ENCODE data around the gene PGLYRP2.

PGLYRP2 gene

DNA sequence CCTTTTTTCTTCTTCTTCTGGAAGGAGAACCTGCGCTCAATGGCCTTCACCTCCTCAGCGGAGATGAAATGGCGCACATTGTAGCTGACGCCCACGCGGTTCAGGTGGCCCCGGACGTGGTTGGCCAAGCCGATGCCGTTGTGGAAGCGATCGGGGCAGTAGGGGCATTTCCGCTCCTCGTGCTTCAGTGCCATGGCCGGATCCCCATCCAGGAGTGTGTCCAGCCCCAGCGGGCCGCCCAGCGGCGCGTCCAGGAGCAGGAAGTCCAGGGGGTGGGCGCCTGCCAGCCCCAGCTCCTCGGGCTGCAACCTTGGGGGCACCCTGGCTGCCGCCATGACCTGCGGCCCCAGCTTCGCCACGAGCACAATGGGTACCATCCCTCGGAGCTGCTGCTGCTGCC, 40.7 kb downstream of the PGLYRP2 start:
- DNase-seq, result no peak

GRCh38 chr19:15438124-15438496, 41.2 kb downstream of the PGLYRP2 start:
- peak; percentile 28 for DNase-seq

- DNase-seq, result peak; percentile 60
These were observed 41.8 kb downstream of the PGLYRP2 start for GRCh38 chr19:15437355-15438123.

GRCh38 chr19:15436826-15437110, 42.5 kb downstream of the PGLYRP2 start:
- DNase-seq, result no peak

DNA sequence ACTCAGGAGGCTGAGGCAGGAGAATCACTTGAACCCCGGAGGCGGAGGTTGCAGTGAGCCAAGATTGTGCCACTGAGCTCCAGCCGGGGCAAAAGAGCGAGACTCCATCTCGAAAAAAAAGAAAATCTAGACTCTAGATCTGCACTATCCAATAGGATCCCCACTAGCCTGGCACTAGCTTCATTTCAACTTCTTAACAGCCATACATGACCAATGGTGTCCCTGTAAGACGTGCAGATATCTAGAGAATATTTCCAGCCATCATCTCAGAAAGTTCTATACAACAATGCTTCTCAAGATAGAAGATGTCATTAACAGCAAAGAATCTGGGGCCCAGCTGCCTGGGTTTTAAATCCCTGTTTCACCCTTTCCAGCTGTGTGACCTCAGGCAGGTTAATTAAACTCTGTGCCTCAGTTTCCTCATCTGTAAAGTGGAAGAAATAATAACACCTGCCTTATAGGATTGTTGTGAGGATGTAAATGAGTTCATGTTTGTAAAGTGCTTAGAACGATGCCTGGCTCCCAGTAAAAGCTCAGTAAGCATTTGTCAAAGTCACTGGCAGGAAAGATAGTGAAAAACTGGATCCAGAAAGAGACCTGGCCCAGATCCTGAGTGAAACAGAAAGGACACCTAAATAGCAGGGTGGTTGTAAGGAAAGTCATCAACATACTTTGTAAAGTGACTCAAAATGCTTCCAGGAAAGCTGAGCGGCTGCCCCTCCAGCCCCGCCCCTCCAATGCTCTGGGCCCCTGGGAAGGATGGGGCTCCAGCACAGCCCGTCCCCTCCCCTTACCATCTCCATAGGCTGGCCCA, 43.1 kb downstream of the PGLYRP2 start:
- DNase-seq, result no peak

DNA sequence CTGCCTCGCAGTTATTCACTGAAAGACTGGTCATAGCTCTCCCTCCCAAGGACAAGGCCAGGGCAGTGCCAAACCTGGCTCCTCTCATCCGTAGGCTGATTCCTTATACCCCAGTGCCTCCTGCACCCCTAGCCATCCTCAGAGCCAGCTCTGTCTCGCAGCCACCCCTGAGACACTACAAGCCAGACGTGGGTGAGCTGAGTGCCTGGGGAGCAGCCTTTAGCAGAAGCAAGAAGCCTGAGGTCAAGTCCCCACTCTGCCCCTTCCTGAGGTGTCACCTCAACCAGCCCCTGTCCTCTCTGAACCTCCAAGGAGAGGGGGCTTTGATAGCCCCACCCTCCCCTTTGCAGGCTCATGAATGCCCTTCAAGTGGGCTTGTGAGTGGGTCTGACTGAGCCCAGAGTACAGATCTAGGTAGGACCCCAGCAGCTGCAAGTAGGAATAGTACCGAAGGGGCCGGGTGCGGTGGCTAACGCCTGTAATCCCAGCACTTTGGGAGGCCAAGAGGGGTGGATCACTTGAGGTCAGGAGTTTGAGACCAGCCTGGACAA, 45.7 kb downstream of the PGLYRP2 start:
- no peak for DNase-seq

DNA sequence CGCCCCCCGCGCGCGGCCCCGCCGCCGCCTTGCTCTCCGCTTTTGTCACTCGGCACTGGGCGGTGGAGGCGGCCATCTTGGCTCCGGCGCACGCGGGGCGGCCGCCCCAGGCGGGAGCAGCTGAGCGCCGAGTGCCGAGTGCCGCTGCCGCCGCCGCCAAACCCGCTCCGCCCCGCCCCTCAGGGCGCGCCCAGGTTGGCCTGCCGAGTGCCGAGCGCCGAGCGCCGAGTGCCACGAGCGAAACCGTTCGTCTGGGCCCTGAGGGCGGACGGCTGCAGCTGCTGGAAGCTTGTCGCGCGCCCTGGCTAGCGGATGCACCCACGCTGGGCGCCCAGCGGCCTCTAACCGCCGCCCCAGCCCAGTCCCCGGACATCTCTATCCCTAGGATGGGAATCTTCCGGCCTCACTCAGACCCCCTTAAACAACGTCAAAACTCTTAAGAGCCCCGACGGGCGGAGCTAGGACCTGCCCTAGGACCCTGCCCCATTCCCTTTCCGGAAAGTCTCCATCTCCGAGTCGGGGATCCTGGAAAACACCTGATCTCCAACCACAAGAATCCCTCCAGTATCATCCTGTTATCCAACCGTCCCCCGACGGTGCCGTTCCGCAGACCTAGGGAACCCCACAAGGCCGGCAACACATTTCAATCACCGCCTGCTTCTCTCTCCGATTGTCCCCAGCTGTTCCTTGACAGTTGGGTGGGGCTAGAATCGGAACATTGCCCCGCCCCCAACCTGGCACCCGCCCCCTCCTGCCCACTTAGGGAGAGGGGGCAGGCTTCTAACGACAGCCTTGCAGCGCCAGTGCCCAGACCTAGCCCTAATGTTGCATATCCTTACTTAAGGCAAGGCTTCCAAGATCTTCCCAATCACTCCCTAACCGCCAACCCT, 46.4 kb downstream of the PGLYRP2 start:
- DNase-seq, result peak; percentile 98

GRCh38 chr19:15432018-15432494, 47.2 kb downstream of the PGLYRP2 start:
- DNase-seq, result peak; percentile 48

DNA sequence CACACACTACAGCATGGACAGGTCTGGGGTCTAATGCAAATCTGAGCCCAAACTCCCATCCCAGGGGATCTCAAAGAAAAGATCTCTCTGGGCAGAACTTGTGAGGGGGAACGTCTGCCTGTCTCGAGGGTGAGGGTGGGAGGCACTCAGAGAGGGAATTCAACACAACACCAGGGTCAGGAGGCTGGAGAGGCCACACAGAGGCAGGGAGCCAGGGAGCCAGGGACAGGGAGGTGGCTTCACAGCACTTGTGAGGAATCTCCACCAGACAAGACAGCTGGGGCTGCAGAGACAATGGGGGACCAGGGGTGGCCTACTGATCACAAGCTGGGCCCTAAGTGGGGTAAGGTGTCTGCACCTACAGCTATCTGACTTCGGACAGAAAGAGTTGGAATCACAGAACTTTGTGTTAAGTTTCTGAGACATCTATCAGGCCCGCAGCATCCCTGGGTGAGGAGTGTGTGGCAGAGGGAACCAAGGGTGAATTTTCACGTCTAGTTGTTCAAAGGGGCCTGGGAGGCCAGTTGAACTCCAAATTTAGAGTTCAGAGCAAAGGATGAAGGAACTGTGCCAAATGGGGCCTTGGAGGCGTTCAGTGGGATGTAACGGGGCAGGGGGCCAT, 47.8 kb downstream of the PGLYRP2 start:
- no peak for DNase-seq

DNA sequence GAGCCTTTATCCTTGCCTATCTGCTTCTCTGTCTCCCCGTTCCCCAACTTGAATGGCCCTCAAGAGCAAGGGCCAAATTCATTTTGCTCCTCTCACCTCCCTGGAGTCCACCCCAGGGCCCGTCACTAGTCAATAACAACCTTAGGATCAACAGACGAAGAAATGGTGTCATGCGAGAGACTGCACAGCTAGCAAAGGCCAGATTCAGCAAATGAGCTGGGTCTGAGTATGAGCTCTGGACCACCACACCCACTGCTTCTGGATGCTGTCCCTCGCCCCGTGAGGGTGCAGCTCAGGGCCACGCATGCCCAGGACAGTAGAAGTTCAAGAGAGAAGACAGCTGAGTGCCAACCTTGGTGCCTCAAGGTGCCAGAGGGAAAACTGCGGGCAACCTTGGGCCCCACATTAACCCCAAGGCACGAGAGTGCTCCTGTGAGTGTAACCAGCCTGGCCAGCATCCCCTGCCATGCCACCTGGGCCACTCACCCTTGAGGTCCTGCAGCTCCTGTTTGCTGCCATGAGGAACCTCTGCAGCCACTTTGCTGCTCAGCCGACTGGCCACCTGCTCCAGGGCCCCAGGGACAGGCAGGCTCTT, 48.7 kb downstream of the PGLYRP2 start:
- no peak for DNase-seq

GRCh38 chr19:15429825-15430467, 49.4 kb downstream of the PGLYRP2 start:
- no peak for DNase-seq

GRCh38 chr19:15428956-15429824, 50.1 kb downstream of the PGLYRP2 start:
- DNase-seq, result no peak

DNA sequence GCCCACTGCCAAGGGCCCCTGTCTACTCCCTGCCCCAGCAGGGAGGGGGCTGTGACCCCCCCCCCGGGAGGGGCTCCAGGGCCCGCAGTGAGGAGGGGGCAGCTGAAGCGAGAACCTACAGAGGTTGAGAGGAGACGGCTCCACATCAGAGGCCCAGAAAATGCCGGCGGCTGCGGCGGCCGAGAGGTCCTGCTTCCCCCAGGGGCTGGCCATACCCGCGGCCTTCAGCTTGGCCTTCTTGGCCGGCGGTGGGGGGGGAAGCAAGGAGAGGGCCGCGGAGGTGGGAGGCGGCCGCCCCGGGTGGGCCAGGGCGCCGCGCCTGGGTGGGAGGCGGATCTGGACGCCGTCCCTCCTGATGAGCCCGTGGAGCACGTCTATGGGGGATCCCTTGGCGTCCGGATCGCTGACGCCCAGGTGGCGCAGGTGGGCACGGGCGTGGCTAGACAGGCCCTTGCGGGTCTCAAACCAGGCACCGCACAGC, 51.3 kb downstream of the PGLYRP2 start:
- no peak for DNase-seq

GRCh38 chr19:15427350-15427700, 52.0 kb downstream of the PGLYRP2 start:
- no peak for DNase-seq

DNA sequence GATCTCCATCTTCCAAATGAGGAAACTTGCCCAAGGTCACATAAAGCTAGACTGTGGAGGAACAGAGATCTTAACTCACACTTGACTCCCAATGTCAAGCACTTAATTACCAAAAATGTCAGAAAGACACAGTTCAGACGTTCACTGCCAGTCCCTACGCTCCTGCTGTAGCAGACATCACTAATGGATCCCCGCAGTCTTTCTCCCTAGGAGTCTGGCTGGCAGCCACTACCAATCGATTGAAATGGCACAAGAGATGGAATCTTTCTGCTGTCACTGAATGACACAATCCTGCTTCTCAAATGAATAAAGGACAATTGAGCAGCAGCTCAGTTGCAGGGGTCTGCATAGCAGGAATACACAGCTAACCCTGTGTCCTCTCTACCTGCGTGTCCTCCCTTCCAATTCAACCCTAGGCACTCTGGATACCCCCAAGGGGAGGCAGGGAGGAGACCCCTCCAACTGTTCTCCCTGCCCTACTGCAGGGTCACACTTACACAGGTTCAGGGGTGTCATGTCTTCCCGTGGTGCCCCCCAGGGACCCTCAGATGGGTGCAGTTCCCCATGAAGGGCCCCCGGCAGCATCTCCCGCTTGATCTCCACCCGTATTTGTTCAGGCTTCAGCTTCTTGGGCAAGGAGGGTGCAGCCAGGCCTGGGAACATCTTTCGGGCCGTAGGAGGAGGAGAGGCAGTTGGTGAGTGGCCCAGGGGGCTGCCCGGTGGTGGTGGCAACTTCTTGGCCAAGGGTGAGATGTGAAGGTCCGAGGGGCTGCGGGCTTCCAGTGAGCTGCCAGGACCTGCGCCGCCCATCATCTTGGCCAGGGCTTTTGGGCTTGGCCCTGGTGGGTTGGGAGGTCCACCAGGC, 52.6 kb downstream of the PGLYRP2 start:
- no peak for DNase-seq

DNA sequence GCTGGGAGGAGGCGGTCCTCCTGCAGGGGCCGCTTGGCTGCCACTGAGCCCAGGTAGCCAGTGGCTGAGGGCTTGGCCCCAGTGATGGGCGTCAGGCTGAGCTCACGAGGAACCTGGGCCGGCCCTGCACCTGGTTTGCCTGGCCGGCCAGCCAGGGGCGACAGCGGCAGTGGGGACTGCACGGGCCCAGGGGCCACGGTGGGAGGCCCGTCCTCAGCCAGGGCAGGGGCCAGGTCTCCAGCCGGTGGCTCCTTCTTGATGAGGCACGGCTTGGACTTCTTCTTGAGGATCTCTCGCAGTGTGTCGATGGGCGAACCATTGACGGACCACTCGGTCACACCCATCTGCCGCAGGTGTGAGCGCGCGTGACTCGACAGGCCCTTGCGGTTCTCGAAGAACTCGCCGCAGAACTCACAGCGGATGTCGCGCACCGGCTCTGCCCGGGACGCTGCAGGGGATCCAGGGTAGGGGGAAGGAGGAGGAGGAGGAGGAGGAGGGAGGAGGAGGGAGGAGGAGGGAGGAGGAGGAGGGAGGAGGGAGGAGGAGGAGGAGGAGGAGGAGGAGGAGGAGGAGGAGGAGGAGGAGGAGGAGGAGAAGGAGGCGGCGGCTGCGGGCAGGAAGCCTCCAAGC, 53.9 kb downstream of the PGLYRP2 start:
- DNase-seq, result no peak

DNA sequence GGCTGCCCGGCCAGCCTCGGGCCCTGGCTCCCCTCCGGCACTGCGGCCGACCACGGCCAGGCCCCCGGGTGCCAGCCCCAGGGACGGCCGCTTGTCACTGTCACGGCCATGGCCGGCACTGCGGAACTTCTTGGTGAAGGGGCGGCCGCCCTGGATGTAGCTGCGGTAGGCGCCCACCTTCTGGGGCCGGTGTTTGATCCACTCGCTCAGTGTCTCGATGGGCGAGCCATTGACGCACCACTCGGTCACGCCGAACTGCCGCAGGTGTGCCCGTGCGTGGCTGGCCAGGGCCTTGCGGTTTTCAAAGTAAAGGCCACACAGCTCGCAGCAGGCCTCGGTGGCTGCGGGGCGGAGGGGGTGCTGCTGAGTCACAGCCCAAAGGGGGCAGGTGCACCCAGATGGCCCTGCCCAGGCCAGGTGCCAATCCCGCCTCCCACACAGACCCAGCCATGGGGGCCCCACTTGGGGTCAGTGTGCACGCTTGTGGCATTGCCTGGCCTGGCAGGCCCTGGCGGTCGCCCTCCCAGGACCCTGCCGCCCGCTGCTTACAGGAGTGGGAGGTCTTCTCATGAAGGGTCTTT, 54.5 kb downstream of the PGLYRP2 start:
- no peak for DNase-seq

- no peak for DNase-seq
These were observed 55.2 kb downstream of the PGLYRP2 start for GRCh38 chr19:15424121-15424520.

- DNase-seq, result no peak
These were observed 56.2 kb downstream of the PGLYRP2 start for GRCh38 chr19:15423130-15423529.

Data from NCI-H69 (cell line).